SU-DHL-6 (cell line): ENCODE measurements around the gene MAP6D1.

Source experiments
- EZH2phosphoT487 ChIP-seq: fragments of 200-600 bp; sonication (generic), shearing (Covaris generic); conservative IDR thresholded peaks from 2 replicates; pipeline ENCODE4 v1.6.1; 2018; ENCODE audit warnings: mild to moderate bottlenecking, antibody characterized with exemption, low read length, moderate library complexity, mixed read lengths
- TF ChIP-seq, protein P1 (sequence below): fragments of 200-600 bp; sonication (generic); IDR thresholded peaks from one replicate; pipeline ENCODE4 v1.5.1; 2017; ENCODE audit warnings: antibody characterized with exemption, mild to moderate bottlenecking, low read length, moderate library complexity; ENCODE audit not compliant: insufficient read depth, poor library complexity, severe bottlenecking

DNA sequence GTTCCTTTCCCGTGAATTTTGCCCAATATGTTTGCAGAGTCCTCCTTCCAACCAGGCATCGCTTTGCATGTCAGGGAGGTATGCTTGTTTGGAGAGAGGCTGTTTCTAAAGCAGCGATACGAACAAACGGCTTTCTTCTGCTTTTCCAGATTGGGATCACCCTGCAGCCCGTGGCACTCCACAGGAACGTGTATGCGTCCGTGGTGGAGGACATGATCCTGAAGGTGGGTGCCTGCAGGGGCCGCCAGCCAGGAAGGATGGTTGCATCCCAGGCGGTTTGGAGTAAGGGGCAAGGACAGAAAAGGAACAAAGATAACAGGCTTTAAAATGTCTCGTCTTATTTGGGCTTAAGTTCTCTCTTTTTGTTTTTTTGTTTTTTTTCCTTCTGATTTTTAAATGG is 17.5 kb downstream of the MAP6D1 start:
- TF ChIP-seq, protein P1, sequence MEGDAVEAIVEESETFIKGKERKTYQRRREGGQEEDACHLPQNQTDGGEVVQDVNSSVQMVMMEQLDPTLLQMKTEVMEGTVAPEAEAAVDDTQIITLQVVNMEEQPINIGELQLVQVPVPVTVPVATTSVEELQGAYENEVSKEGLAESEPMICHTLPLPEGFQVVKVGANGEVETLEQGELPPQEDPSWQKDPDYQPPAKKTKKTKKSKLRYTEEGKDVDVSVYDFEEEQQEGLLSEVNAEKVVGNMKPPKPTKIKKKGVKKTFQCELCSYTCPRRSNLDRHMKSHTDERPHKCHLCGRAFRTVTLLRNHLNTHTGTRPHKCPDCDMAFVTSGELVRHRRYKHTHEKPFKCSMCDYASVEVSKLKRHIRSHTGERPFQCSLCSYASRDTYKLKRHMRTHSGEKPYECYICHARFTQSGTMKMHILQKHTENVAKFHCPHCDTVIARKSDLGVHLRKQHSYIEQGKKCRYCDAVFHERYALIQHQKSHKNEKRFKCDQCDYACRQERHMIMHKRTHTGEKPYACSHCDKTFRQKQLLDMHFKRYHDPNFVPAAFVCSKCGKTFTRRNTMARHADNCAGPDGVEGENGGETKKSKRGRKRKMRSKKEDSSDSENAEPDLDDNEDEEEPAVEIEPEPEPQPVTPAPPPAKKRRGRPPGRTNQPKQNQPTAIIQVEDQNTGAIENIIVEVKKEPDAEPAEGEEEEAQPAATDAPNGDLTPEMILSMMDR = no peak
- TF ChIP-seq EZH2phosphoT487 = no peak
